Keratinocyte (primary cell): ENCODE results near the gene CSNK1A1. TPM values are rescaled to one million over a fixed set of nuclear protein-coding genes. Genes with fewer than 3 reads are reported as not detected.
A peak's percentile ranks its signal among the peaks of the same experiment; 100 is the strongest.

Experiments used
- DNase-seq: peaks from one replicate; pipeline ENCODE4 v3.0.0-alpha.2; 2011; ENCODE audit warnings: low read depth, missing footprints, low spot score
- FAIRE-seq: peaks from 2 replicates; lab custom pipeline; 2011; peaks lifted over from hg19 to GRCh38; lab: Jason Lieb, UNC
- H2AFZ ChIP-seq: 2 replicates; pipeline ENCODE4 v1.6.0; 2012; ENCODE audit warnings: low read length, control low read depth, inconsistent platforms; ENCODE audit not compliant: control insufficient read depth
- H3K27ac ChIP-seq: 2 replicates; pipeline ENCODE4 v1.5.1; 2011; ENCODE audit warnings: low read length; ENCODE audit not compliant: control insufficient read depth, insufficient read depth
- H3K27me3 ChIP-seq: 3 replicates; pipeline ENCODE4 v1.6.0; 2011; ENCODE audit warnings: low read length; ENCODE audit not compliant: control insufficient read depth, insufficient read depth; ENCODE audit errors: extremely low read depth
- H3K36me3 ChIP-seq, 2 experiments: 2 replicates in 1 of 2; 3 replicates in 1 of 2; pipeline ENCODE4 v1.5.1; 2011; ENCODE audit warnings: low read length in 2 of 2, mild to moderate bottlenecking in 1 of 2; ENCODE audit not compliant: control insufficient read depth in 2 of 2, insufficient read depth in 2 of 2; ENCODE audit errors: extremely low read depth in 1 of 2
- H3K4me1 ChIP-seq: 3 replicates; pipeline ENCODE4 v1.5.1; 2011; ENCODE audit warnings: low read length; ENCODE audit not compliant: control insufficient read depth, insufficient read depth; ENCODE audit errors: extremely low read depth
- H3K4me2 ChIP-seq: 3 replicates; pipeline ENCODE4 v1.6.0; 2011; ENCODE audit warnings: low read depth, low read length; ENCODE audit not compliant: control insufficient read depth, insufficient read depth; ENCODE audit errors: extremely low read depth
- H3K4me3 ChIP-seq, 3 experiments: fragments of 200-600 bp in 1 of 3; sonication (generic) in 1 of 3; 2 replicates in 2 of 3; 3 replicates in 1 of 3; pipeline ENCODE4 v1.5.1; 2011 to 2016; ENCODE audit warnings: low read length in 3 of 3, mild to moderate bottlenecking in 3 of 3, control low read depth in 2 of 3, inconsistent platforms in 1 of 3, low read depth in 1 of 3, mixed read lengths in 1 of 3, mixed run types in 1 of 3, moderate library complexity in 1 of 3; ENCODE audit not compliant: control insufficient read depth in 2 of 3, insufficient read depth in 2 of 3; ENCODE audit errors: extremely low read depth in 1 of 3
- H3K79me2 ChIP-seq: 2 replicates; pipeline ENCODE4 v1.6.0; 2012; ENCODE audit warnings: low read length; ENCODE audit not compliant: control insufficient read depth, insufficient read depth
- H3K9ac ChIP-seq: 3 replicates; pipeline ENCODE4 v1.6.0; 2011; ENCODE audit warnings: low read length; ENCODE audit not compliant: control insufficient read depth, insufficient read depth; ENCODE audit errors: extremely low read depth
- H3K9me1 ChIP-seq: 3 replicates; pipeline ENCODE4 v1.6.0; 2011; ENCODE audit warnings: low read length; ENCODE audit not compliant: control insufficient read depth, insufficient read depth; ENCODE audit errors: extremely low read depth
- H3K9me3 ChIP-seq: 2 replicates; pipeline ENCODE4 v1.5.1; 2012; ENCODE audit warnings: low read depth, low read length; ENCODE audit not compliant: control insufficient read depth
- H4K20me1 ChIP-seq: 3 replicates; pipeline ENCODE4 v1.6.0; 2011; ENCODE audit warnings: low read length; ENCODE audit not compliant: control insufficient read depth, insufficient read depth; ENCODE audit errors: extremely low read depth
- EZH2 ChIP-seq: IDR thresholded peaks from one replicate; pipeline ENCODE4 v1.6.1; 2012; ENCODE audit warnings: inconsistent platforms, mild to moderate bottlenecking, low read length, moderate library complexity
- dilution Hi-C: fragments of 300-500 bp; cut with MboI; formaldehyde crosslinking; loops from one replicate; pipeline ENCODE4 v1.7.0; 2020; ENCODE audit warnings: low sequenced_read_pairs; ENCODE audit not compliant: extremely low pct_ligation_motif_present
- polyA plus RNA-seq, 5 experiments: library from polyadenylated mRNA; depleted of rRNA in 3 of 5; stranded (reverse) in 3 of 5; stranded (forward) in 1 of 5; unstranded in 1 of 5; fragments of >200 nt; gene quantifications; 1 replicate in 1 of 5; 2 replicates in 3 of 5; 3 replicates in 1 of 5; pipeline versions ENCODE4 v1.2.1 to v1.2.3, GENCODE V29; 2011 to 2012; ENCODE audit warnings: missing spikeins in 2 of 5, low read depth in 1 of 5, low replicate concordance in 1 of 5
- TF ChIP-seq, protein P1 (sequence below), 3 experiments: IDR thresholded peaks in 1 of 3; conservative IDR thresholded peaks in 1 of 3; optimal IDR thresholded peaks in 1 of 3; 2 replicates in 2 of 3; 3 replicates in 1 of 3; pipeline versions ENCODE3 to v1.5.1; 2011; ENCODE audit warnings: low read length in 3 of 3, mild to moderate bottlenecking in 3 of 3, moderate library complexity in 2 of 3, control low read depth in 1 of 3, inconsistent platforms in 1 of 3; ENCODE audit not compliant: insufficient read depth in 2 of 3; ENCODE audit errors: extremely low read depth in 1 of 3

The CSNK1A1 gene
- polyA plus RNA-seq, 1 donor (not counting 4 experiments of a cell fraction or from before 2014, with no cell fraction given) = 289 TPM

DNA sequence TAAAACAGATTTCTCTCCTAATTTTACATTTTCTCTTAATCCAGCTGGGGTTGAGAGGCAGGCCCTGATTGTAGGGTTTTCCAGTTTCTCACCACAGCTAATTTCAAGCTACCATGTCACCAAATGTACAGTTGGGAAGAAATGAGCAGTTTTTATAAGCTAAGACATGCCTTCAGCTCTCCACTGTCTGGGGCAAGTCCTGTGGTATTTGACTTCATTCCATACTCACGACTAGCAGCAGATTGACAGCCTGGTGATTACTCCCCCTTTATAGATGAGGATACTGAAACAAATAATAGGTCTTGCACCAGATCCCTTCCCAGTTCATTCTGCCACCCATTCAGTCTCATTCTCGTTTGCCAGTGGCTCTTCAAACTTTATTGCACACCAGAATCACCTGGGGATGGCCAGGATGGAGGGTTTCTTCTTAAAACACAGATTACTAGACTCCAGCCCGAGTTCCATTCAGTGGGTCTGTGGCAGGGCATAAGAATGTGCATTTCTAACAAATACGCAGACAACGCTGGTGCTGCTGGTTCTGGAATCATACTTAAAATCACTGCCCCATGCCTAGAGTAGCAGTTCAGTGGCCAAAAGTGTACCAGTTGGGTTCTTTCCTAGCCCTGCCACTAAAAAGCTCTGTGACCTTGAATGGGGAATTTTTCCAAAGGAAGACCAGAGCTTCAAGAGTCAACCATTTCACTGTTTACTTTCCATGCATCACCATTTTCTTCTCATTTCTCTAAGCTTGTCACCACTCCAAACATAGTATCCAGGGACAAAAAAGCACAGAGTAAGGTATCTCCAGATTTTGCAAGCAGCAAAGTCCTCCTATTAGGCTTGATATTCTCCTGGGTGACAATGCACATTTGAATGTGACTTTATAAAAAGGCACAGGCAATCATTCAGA is 64.3 kb downstream of the CSNK1A1 start:
- Histone ChIP-seq H3K9me1 (no peaks in the 10 kb centered on the region), H2AFZ (no peak overlapping the region), H4K20me1 (no peaks in the 10 kb centered on the region), H3K79me2 (no peaks in the 10 kb centered on the region), H3K4me2 (peak overlapping the region; percentile 78), H3K27me3 (no peaks in the 10 kb centered on the region), H3K27ac (peak overlapping the region; percentile 98), H3K36me3 (no peaks in the 10 kb centered on the region), H3K9ac (peak overlapping the region; percentile 72), H3K4me1 (peaks cover 66% of the 10 kb centered on the region), H3K9me3 (no peaks in the 10 kb centered on the region), H3K4me3 (peak overlapping the region in 1 of 3 experiments; percentile 14)
- peak; percentile 80 for FAIRE-seq
- TF ChIP-seq, protein P1, sequence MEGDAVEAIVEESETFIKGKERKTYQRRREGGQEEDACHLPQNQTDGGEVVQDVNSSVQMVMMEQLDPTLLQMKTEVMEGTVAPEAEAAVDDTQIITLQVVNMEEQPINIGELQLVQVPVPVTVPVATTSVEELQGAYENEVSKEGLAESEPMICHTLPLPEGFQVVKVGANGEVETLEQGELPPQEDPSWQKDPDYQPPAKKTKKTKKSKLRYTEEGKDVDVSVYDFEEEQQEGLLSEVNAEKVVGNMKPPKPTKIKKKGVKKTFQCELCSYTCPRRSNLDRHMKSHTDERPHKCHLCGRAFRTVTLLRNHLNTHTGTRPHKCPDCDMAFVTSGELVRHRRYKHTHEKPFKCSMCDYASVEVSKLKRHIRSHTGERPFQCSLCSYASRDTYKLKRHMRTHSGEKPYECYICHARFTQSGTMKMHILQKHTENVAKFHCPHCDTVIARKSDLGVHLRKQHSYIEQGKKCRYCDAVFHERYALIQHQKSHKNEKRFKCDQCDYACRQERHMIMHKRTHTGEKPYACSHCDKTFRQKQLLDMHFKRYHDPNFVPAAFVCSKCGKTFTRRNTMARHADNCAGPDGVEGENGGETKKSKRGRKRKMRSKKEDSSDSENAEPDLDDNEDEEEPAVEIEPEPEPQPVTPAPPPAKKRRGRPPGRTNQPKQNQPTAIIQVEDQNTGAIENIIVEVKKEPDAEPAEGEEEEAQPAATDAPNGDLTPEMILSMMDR (optimal IDR thresholded peaks at IDR 0.05 in 1 of 3, IDR thresholded peaks at IDR 0.05 in 1 of 3, conservative IDR thresholded peaks at IDR 0.05 in 1 of 3; ENCODE audit: extremely low read depth in 1 of 3, insufficient read depth in 2 of 3, low read length in 3 of 3) = no peak
- TF ChIP-seq EZH2 = no peak
- dilution Hi-C loops = no loop called here
- peak; percentile 45 for DNase-seq

DNA sequence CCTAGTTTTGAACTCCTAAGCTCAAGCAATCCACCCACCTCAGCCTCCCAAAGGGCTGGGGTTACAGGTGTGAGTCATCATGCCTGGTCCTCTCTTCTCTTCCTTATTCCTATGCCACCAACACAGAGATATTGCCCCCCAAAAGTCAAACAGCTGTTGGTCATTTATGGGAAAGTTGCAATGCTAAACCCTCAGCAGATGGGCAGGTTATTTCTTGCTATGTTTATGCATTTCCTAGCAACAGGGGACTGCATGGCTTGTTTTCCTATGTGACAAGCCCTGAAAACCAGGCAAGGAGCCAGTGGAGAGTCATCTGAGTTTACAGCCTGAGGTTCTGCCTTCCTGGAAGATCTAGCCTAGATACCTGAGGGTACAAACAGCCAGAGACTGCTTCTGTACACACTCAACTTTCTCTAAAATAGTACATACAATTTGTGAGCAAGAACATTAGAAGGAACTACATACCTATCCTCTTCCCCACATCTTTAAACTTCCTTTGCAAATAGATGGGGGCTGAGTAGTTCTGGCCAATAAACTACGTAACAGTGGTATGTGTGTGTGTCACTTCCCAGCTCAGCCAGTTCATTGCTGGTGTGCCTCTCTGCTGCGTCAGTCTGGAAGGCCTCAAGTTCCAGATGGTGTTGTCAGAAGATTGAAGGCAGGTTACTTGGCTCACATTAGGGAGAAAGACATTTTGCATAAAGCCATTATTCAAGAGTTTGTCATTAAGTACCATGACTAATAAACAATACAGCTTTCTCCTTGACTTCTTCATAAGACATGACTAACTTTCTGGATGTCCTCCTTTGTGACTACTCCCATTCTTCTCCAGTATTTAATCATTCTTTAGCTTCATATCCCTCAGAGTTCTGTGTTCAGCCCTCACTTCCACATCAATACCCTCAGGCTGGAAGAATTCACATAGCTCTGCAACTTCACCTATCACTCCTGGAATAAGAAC is 65.3 kb downstream of the CSNK1A1 start:
- peak; percentile 92 for FAIRE-seq

More for the DNA sequence above, 65.3 kb downstream of the CSNK1A1 start:
- Histone ChIP-seq H3K79me2 (no peaks in the 10 kb centered on the region), H3K4me2 (peak overlapping the region; percentile 78), H3K27me3 (no peaks in the 10 kb centered on the region), H4K20me1 (no peaks in the 10 kb centered on the region), H3K36me3 (no peaks in the 10 kb centered on the region), H3K9ac (peak overlapping the region; percentile 72), H3K9me3 (no peaks in the 10 kb centered on the region), H2AFZ (no peak overlapping the region), H3K27ac (peak overlapping the region; percentile 98), H3K4me1 (peaks cover 66% of the 10 kb centered on the region), H3K4me3 (peak overlapping the region in 1 of 3 experiments; percentile 14), H3K9me1 (no peaks in the 10 kb centered on the region)
- dilution Hi-C loops = no loop called here
- peak; percentile 99 for DNase-seq
- TF ChIP-seq, protein P1 (optimal IDR thresholded peaks at IDR 0.05 in 1 of 3, IDR thresholded peaks at IDR 0.05 in 1 of 3, conservative IDR thresholded peaks at IDR 0.05 in 1 of 3; ENCODE audit: extremely low read depth in 1 of 3, insufficient read depth in 2 of 3, low read length in 3 of 3) = no peak
- TF ChIP-seq EZH2 = no peak
